K562 (cell line): Measurements from ENCODE around the gene NACAD. TPM values are rescaled to one million over a fixed set of nuclear protein-coding genes. Genes with fewer than 3 reads are reported as not detected.

ENCODE experiments used
- ATAC-seq: fragments of 200-7000 bp; cut with Tn5 transposase; 3 replicates; pipeline ENCODE4 v1.9.1; 2020; ENCODE audit warnings: moderate library complexity
- BruUV-seq: library from RNA; stranded (reverse); fragments of 400-500 nt; replicated peaks from 2 replicates; lab custom pipeline; 2021; lab: Mats Ljungman, UMichigan
- CTCF ChIA-PET: fragments of 300-600 bp; formaldehyde crosslinking; extraction: SDS; loops from one replicate; lab custom pipeline; 2021; ENCODE audit warnings: low intra/inter-chr PET ratio; lab: Yijun Ruan, JAX
- POLR2A ChIA-PET: fragments of 300-600, 350-650 bp; sonication (Branson Sonifier 250); formaldehyde crosslinking; extraction: SDS; loops from one replicate; lab custom pipeline; 2021; ENCODE audit warnings: antibody characterized with exemption, inconsistent platforms; lab: Yijun Ruan, JAX
- DNase-seq, 4 experiments: peaks; one replicate each; pipeline versions ENCODE4 v3.0.0 to v3.0.0-alpha.2; 2011 to 2018; ENCODE audit warnings: low spot score in 3 of 4, mixed read lengths in 3 of 4; ENCODE audit errors: extremely low read depth in 1 of 4
- FAIRE-seq: peaks from 2 replicates; lab custom pipeline; 2011; peaks lifted over from hg19 to GRCh38; lab: Jason Lieb, UNC
- H2AFZ ChIP-seq: 2 replicates; pipeline ENCODE4 v1.6.0; 2011; ENCODE audit warnings: low read depth, low read length, control low read depth, inconsistent platforms
- H3K27ac ChIP-seq: fragments of 200-600 bp; 3 replicates; pipeline ENCODE4 v1.8.0; 2011; ENCODE audit warnings: low read depth, mild to moderate bottlenecking, control low read depth, inconsistent platforms, low read length, moderate library complexity, mixed read lengths; ENCODE audit errors: extremely low read depth
- H3K27me3 ChIP-seq, 2 experiments: fragments of 300-600 bp in 1 of 2; 2 replicates in 1 of 2; 3 replicates in 1 of 2; pipeline versions ENCODE4 v1.6.0 to v1.8.0; 2011; ENCODE audit warnings: inconsistent platforms in 2 of 2, low read length in 2 of 2, mild to moderate bottlenecking in 1 of 2, mixed read lengths in 1 of 2, moderate library complexity in 1 of 2; ENCODE audit not compliant: control insufficient read depth in 2 of 2, insufficient read depth in 2 of 2
- H3K36me3 ChIP-seq: fragments of 300-600 bp; 3 replicates; pipeline ENCODE4 v1.8.0; 2011; ENCODE audit warnings: mild to moderate bottlenecking, low read length, inconsistent platforms; ENCODE audit not compliant: control insufficient read depth, insufficient read depth
- H3K4me1 ChIP-seq, 2 experiments: fragments of 200-600 bp in 1 of 2; replicated peaks in 1 of 2; 2 replicates in 1 of 2; 3 replicates in 1 of 2; pipeline versions ENCODE4 v1.5.1 to v1.8.0; 2011; ENCODE audit warnings: inconsistent platforms in 2 of 2, low read length in 2 of 2, mild to moderate bottlenecking in 1 of 2, mixed read lengths in 1 of 2, moderate library complexity in 1 of 2; ENCODE audit not compliant: control insufficient read depth in 2 of 2, insufficient read depth in 2 of 2
- H3K4me2 ChIP-seq: 2 replicates; pipeline ENCODE4 v1.6.1; 2011; ENCODE audit warnings: low read length, control low read depth, inconsistent platforms, mixed read lengths; ENCODE audit not compliant: insufficient read depth
- H3K4me3 ChIP-seq: fragments of 200-600 bp; sonication (generic), shearing (Covaris generic); 2 replicates; pipeline ENCODE4 v1.5.1; 2016; ENCODE audit warnings: control low read depth, inconsistent platforms
- H3K79me2 ChIP-seq: fragments of 200-600 bp; 3 replicates; pipeline ENCODE4 v1.8.0; 2011; ENCODE audit warnings: low read length, inconsistent platforms; ENCODE audit not compliant: control insufficient read depth, insufficient read depth
- H3K9ac ChIP-seq, 2 experiments: 2 replicates each; pipeline versions ENCODE4 v1.6.0 to v1.6.1; 2011; ENCODE audit warnings: low read depth in 2 of 2, low read length in 2 of 2, control low read depth in 1 of 2, inconsistent platforms in 1 of 2, mild to moderate bottlenecking in 1 of 2, mixed read lengths in 1 of 2; ENCODE audit not compliant: insufficient read depth in 1 of 2
- H3K9me1 ChIP-seq: one replicate; pipeline ENCODE4 v1.6.0; 2011; ENCODE audit warnings: inconsistent platforms, mild to moderate bottlenecking, low read length, moderate library complexity; ENCODE audit not compliant: control insufficient read depth, insufficient read depth
- H3K9me3 ChIP-seq: replicated peaks from 2 replicates; pipeline ENCODE4 v1.5.1; 2011; ENCODE audit warnings: low read depth, low read length, inconsistent platforms; ENCODE audit not compliant: control insufficient read depth, insufficient read depth
- H4K20me1 ChIP-seq: replicated peaks from 2 replicates; pipeline ENCODE4 v1.6.1; 2011; ENCODE audit warnings: low read length, inconsistent platforms, mixed read lengths; ENCODE audit not compliant: control insufficient read depth, insufficient read depth
- BHLHE40 ChIP-seq: IDR thresholded peaks from 2 replicates; pipeline ENCODE4 v1.6.1; 2011; ENCODE audit warnings: low read length, improper control_type of control experiment
- CLOCK ChIP-seq: fragments of 250-450 bp; sonication (Bioruptor Pico); IDR thresholded peaks from 2 replicates; pipeline ENCODE4 v1.4.0; 2020; ENCODE audit warnings: mild to moderate bottlenecking, moderate library complexity, borderline replicate concordance
- KDM1A ChIP-seq, 2 experiments: fragments of 450-650 bp; IDR thresholded peaks; 2 replicates each; pipeline ENCODE4 v1.6.1; 2016; ENCODE audit warnings: mild to moderate bottlenecking in 2 of 2
- MXI1 ChIP-seq: IDR thresholded peaks from 2 replicates; pipeline ENCODE4 v1.6.1; 2011; ENCODE audit warnings: low read depth, mild to moderate bottlenecking, improper control_type of control experiment, low read length
- NR0B1 ChIP-seq: fragments of 450-650 bp; IDR thresholded peaks from one replicate; pipeline ENCODE4 v1.6.1; 2018; ENCODE audit warnings: mild to moderate bottlenecking, moderate library complexity; ENCODE audit not compliant: partially characterized antibody
- ZBTB26 ChIP-seq: fragments of 450-650 bp; formaldehyde crosslinking; IDR thresholded peaks from 2 replicates; pipeline ENCODE4 v1.4.0; 2022; ENCODE audit warnings: missing genetic modification characterization
- ZNF511 ChIP-seq: sonication (generic); formaldehyde crosslinking; IDR thresholded peaks from 2 replicates; pipeline ENCODE4 v1.8.0; 2022; ENCODE audit warnings: mild to moderate bottlenecking, missing genetic modification reagents
- ZNF586 ChIP-seq: fragments of 450-650 bp; formaldehyde crosslinking; conservative IDR thresholded peaks from 2 replicates; pipeline ENCODE4 v1.4.0; 2020; ENCODE audit warnings: mild to moderate bottlenecking, moderate library complexity
- WGBS: fragments of 100-300 bp; shearing (Covaris generic); methylation state at CpG from one replicate; pipeline ENCODE4 v1.1.6; 2016; ENCODE audit warnings: low coverage, mixed read lengths; ENCODE audit not compliant: insufficient coverage; ENCODE audit errors: missing lambda C conversion rate; 5-methylcytosine and 5-hydroxymethylcytosine counted together
- in situ Hi-C: fragments of 300-500 bp; cut with MboI; formaldehyde crosslinking; loops from 4 replicates; pipeline ENCODE4 v1.15.0; 2018; ENCODE audit warnings: inconsistent platforms, mixed read lengths
- intact Hi-C: fragments of 100-400 bp; cut with micrococcal nuclease; formaldehyde crosslinking; loops from 2 replicates; pipeline ENCODE4 v1.14.2; 2022
- polyA plus RNA-seq, 8 experiments: library from polyadenylated mRNA; depleted of rRNA in 4 of 8; stranded (reverse) in 5 of 8; unstranded in 3 of 8; fragments of >200 nt; fragmentation: Nextera tagmentation in 2 of 8; fragmentation: Illumina TruSeq in 1 of 8; extraction: Ambion mirVana in 2 of 8; extraction: Trizol in 1 of 8; gene quantifications; 2 replicates each; pipeline versions ENCODE4 v1.2.1 to v1.2.3, GENCODE V29; 2011 to 2014; ENCODE audit warnings: inconsistent platforms in 1 of 8, missing spikeins in 1 of 8
- total RNA-seq, 7 experiments: library from RNA; depleted of rRNA in 6 of 7; stranded (reverse); fragments of >200 nt in 6 of 7; fragmentation: Illumina TruSeq in 2 of 7; extraction: Trizol in 2 of 7; gene quantifications; 2 replicates each; pipeline versions ENCODE4 v1.2.1 to v1.2.3, GENCODE V29; 2011 to 2021; ENCODE audit warnings: low replicate concordance in 1 of 7

The NACAD gene
- total and polyA plus RNA-seq, 9 of the 15 experiments (the other 6 are each of a cell fraction or from before 2014, with no cell fraction given), result under 0.01 to 0.03 (median 0.02) TPM; not detected in 5

- no peak for DNase-seq
- no peak for TF ChIP-seq ZNF511 (CRISPR knock-in tag)
- no peak for TF ChIP-seq ZNF586
- no peak for TF ChIP-seq CLOCK (CRISPR knock-in tag)
- TF ChIP-seq BHLHE40, result no peak
- TF ChIP-seq MXI1, result no peak
- no peak for TF ChIP-seq KDM1A (IDR thresholded peaks at IDR 0.05)
- no peak for TF ChIP-seq ZBTB26 (CRISPR knock-in tag)
- no peak for TF ChIP-seq NR0B1
Observed at GRCh38 chr7:45082031-45082830, 6.5 kb downstream of the NACAD start.

More at GRCh38 chr7:45082031-45082830, 6.5 kb downstream of the NACAD start:
- POLR2A ChIA-PET, result interaction anchor here (0.6 kb wide), 1 partner anchor 18 kb away, joined by 3 read pairs; no protein-coding TSS in a partner anchor
- no peaks in the 10 kb centered on the region; a peak in 1 of 5 replicates for H3K27me3 ChIP-seq
- intact Hi-C loops, result no loop called here
- peaks cover 0 to 41% of the 10 kb centered on the region in 2 experiments; a peak in 2 of 5 replicates for H3K4me1 ChIP-seq
- no peaks in the 10 kb centered on the region for H3K36me3 ChIP-seq
- no peaks in the 10 kb centered on the region for H3K79me2 ChIP-seq
- no peak overlapping the region for H3K27ac ChIP-seq
- no peaks in the 10 kb centered on the region; the same call in none of the 2 replicates for H4K20me1 ChIP-seq
- H3K4me3 ChIP-seq, result no peak overlapping the region
- CTCF ChIA-PET, result interaction anchor here (0.6 kb wide), 1 partner anchor 772 kb away, joined by 5 read pairs; no protein-coding TSS in a partner anchor
- H3K9me1 ChIP-seq, result no peaks in the 10 kb centered on the region
- in situ Hi-C loops, result no loop called here
- H3K4me2 ChIP-seq, result no peak overlapping the region
- H3K9ac ChIP-seq, result peak overlapping the region in 1 of 2 experiments; percentile 20; a peak in 1 of 4 replicates
- 56% methylated on average over 13 of the region's 18 CpGs for WGBS
- H3K9me3 ChIP-seq, result no peaks in the 10 kb centered on the region
- BruUV-seq, result no TSS peak
- FAIRE-seq (no peak), ATAC-seq (no peak)
- H2AFZ ChIP-seq, result no peak overlapping the region
